Cortex of kidney (tissue), 1 donor: Measurements from ENCODE around the gene WNT5B.
A peak's percentile ranks its signal among the peaks of the same experiment; 100 is the strongest.

Experiments used
- DNase-seq: peaks from one replicate; lab custom pipeline; 2025; lab: John Stamatoyannopoulos, UW

The WNT5B gene

GRCh38 chr12:1628666-1629337 lies at the start of gene WNT5B:
WNT5B (plus strand) TSS chr12:1629231; CDS start chr12:1631355, 2,124 bp downstream.
- no peak for DNase-seq

DNA sequence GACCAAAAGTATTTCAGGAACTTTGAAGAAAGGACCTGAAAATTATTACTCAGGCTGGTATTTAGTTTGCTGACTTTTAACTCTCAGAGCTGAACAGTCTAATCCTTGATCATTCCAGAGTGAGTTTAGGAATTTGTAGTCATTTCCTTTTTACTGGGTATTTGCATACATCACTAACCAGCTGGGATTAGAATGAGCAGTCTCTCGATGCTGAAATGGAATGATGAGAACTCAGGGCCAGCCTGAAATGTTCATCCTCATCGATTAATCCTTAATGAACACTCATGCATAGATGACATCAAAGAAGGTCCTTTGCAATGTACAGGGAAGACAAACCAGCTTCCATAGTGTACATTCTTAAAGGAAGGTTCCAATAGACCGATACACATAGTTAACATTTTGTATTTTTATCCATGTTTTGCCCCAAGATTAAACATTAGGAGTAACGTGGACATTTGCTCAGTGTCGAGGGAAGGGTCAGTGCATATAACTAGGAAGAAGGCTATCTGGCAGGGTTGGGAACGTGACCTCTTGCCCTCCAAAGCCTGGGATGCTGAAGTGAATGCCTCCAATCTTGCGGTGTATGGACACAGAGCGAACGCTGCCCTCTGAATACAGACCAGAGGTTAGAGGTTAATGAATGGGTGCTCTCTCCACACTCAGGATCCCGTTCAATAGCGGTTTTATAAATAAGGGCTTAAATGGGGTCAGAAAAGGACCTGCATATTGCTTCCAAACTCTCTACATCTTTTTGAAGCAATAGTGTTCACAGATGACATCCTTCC lies 49.2 kb upstream of the WNT5B start:
- no peak for DNase-seq

- no peak for DNase-seq
Observed at GRCh38 chr12:1580526-1580925, 48.5 kb upstream of the WNT5B start.

- no peak for DNase-seq
Observed at GRCh38 chr12:1581973-1582708, 46.9 kb upstream of the WNT5B start.

- DNase-seq = no peak
Observed at GRCh38 chr12:1582709-1583050, 46.4 kb upstream of the WNT5B start.

GRCh38 chr12:1583421-1584078 lies 45.5 kb upstream of the WNT5B start:
- no peak for DNase-seq

DNA sequence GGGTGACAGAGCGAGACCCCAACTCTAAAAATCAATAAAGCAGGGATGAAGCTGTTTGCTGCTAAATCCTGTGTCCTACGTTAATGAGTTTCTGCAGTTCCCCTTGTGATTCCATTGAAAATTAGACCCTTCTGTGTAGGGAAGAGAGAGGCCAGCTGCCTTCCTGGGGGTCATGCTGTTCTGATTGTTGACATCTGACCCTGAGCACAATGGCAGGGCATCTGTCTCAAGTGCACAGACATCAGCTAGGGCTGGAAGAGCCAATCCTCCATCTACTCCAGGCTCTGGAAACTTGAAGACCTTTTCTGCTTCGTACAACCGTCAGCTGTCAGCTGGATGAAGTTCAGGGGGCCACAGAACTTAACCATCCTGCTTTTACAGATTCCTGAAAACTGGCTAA lies 44.7 kb upstream of the WNT5B start:
- DNase-seq = no peak

DNA sequence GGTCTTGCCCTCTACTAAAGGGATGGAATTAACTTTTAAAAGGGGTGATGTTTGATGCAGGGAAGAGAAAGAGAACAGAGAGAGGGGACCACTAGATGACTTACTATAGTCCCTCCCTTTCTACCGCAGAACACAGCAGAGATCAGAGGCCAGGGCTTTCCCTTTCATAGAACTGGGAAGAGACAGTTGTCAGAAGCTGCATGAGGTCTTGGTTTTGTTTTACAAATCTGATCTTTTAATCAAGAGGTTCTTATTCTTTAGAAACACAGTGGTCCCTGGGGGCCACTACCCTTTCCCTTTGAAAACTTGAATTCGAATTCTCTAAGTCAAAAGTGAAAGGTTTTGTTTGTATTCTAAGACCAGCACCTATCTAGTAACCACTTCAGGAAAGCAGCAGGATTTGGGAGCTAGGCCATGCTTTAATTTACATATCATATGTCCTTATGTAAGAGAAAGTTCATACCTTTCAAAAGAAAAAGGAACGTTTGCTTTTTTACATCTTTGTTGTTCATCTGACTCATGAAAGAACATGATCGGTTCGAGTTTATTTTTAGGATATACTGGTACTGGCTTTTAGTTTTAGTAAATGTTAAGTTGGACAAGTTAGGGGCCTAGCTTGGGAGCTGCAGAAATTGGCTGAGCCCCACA lies 41.0 kb upstream of the WNT5B start:
- no peak for DNase-seq

- no peak for DNase-seq
Observed at GRCh38 chr12:1588575-1588947, 40.5 kb upstream of the WNT5B start.

GRCh38 chr12:1590221-1590979 lies 38.6 kb upstream of the WNT5B start:
- no peak for DNase-seq

DNA sequence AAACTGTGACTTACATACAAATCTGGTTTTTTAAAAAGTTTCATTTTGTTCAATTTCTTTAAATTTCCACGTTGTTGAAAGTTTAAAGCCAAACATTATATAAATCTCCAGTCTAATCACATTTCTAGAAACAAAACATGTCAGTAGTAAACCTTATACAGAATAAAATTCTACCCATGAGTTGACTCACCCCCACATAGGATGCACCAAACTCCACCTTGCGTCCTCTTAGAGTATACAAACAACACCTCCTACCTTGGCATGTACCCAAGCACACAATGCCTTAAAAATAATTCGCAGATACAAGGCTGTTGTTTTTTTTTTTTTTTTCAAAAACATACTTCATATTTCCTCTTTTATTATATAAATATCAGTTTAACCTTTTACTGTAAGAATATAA lies 38.0 kb upstream of the WNT5B start:
- DNase-seq = no peak

DNA sequence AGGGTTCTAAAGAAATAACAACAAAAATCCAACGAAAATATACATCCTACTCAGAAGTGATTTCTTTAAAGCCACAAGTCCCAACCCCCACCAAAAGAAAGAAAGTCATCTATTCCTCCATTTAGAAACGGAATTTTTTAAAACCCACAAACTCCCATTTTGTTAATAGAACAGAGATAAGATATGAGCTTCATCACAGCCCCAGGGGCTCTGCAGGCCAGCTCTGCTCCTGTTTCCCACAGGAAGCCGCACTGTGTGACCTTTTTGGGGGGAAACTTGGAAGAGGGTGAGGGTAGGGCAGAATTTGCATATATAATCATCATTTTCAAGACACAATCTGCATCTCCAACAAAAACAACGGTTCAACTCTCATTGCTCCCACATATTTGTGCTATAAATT lies 37.5 kb upstream of the WNT5B start:
- no peak for DNase-seq

GRCh38 chr12:1592444-1593173 lies 36.4 kb upstream of the WNT5B start:
- DNase-seq = no peak

GRCh38 chr12:1593174-1594005 lies 35.6 kb upstream of the WNT5B start:
- DNase-seq = peak; percentile 24

DNA sequence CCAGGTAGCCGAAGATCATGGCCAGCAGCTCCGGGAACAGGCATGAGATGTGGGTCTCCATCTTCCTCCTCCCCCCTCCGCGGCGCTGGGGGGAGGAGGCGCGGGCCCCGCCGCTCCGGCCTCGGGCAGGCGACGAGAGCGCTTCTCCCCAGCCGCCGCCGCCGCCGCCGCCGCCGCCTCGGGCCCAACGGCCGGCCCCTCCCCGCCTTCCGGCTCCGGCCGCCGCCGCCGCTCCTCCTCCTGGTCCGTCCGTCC lies 35.1 kb upstream of the WNT5B start:
- no peak for DNase-seq

- DNase-seq = no peak
Observed at GRCh38 chr12:1594261-1595025, 34.6 kb upstream of the WNT5B start, which contains the start of gene FBXL14. FBXL14 (minus strand) TSS chr12:1594581; CDS start chr12:1594066, 515 bp downstream.

DNA sequence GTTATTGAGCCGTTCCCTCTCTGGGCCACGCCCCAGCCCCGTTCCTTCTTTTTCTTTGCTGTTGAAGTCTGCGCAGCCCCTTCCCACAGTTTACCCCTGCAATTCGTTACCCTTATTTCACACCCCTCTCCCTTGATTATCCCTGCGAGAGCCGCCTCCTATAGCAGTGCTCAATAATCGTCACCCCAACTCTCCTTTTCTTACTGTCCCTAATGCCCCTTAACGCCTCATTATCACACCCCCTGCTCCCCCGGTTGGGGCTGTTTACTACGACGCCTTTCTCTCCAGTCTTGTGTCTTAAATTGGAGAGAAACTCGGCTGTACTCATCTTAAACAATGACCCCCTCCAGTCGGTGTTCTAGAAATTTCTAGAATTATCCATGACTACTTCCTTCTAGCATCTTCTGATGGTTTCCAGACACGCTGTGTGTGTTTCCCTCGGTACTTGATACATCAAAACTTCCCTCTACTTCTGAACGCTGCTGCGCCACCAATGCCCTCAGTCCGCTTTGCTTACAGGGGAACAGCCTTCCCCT lies 33.9 kb upstream of the WNT5B start:
- DNase-seq = no peak

DNA sequence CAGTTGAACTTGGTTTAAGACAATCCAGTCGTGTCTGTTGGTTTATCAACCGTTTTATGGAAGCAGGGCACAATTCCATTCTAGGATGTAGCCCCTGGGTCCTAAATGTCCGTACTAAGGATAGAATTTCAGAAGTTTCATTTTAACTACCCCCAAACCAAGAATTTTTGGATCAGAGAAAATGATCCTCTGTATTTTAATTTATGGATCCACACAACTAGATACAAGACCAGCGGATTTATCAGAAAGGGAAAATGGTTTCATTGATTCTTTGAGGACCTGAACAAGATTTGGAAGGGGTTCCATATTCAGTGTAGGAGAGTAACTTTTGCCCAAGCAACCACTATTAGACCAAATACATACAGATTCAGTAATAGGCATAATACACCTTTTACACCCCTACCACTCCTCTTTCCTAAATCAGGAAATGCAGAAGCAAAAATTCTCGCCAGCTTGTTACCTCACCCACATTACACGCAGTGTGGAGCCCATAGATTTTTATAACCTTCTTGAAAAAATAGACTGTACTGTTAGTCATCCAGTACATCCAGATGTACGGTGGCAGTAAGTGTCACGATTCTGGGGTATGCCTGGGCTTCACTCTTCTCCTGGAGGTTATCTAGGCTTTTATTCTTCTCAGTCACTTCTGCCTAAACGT lies 33.2 kb upstream of the WNT5B start:
- DNase-seq = no peak
